ENCODE data around the gene ITGBL1. TPM values are rescaled to one million over a fixed set of nuclear protein-coding genes. Genes with fewer than 3 reads are reported as not detected.

The ITGBL1 gene
- total and polyA plus RNA-seq, 2 of the 13 experiments (the other 11 are each of a cell fraction or from before 2014, with no cell fraction given), result 0.02 TPM; not detected in 1

DNA sequence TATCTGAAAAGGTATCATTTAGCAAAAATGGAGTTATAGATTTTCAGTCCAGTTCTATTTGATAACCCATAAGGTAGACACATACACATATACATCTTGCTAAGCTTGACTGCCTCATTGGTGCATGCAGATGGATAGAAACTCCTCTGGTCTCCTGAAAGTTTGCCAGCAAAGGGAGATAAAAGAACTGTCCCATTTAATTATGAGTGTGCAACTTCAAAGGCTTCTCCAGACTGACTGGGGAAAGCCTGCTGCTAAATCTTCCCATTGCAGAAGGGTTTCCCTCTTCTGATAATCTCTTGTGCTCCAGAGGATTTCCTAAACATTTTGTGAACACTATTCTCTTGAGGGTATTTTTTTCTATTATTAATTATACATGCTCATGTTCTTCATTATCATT, 131.9 kb downstream of the ITGBL1 start:
- no TSS peak for BruUV-seq (replicated peaks)
- no peaks in the 10 kb centered on the region for H3K79me2 ChIP-seq (ENCODE audit: insufficient read depth, low read length)
- no peak overlapping the region for H3K4me2 ChIP-seq (ENCODE audit: low read depth, low read length)
- no peaks in the 10 kb centered on the region for H3K9me3 ChIP-seq (ENCODE audit: low read length)
- no peaks in the 10 kb centered on the region for H3K36me3 ChIP-seq (replicated peaks in 1 of 2; ENCODE audit: control insufficient read depth in 1 of 2, insufficient read depth in 2 of 2, low read length in 2 of 2)
- H3K27me3 ChIP-seq (ENCODE audit: control insufficient read depth in 1 of 2, insufficient read depth in 2 of 2, low read length in 2 of 2), result no peaks in the 10 kb centered on the region
- TF ChIP-seq PTBP1 (IDR thresholded peaks at IDR 0.05; ENCODE audit: low read depth, low read length, poor library complexity, severe bottlenecking), result no peak
- TF ChIP-seq, protein P1, sequence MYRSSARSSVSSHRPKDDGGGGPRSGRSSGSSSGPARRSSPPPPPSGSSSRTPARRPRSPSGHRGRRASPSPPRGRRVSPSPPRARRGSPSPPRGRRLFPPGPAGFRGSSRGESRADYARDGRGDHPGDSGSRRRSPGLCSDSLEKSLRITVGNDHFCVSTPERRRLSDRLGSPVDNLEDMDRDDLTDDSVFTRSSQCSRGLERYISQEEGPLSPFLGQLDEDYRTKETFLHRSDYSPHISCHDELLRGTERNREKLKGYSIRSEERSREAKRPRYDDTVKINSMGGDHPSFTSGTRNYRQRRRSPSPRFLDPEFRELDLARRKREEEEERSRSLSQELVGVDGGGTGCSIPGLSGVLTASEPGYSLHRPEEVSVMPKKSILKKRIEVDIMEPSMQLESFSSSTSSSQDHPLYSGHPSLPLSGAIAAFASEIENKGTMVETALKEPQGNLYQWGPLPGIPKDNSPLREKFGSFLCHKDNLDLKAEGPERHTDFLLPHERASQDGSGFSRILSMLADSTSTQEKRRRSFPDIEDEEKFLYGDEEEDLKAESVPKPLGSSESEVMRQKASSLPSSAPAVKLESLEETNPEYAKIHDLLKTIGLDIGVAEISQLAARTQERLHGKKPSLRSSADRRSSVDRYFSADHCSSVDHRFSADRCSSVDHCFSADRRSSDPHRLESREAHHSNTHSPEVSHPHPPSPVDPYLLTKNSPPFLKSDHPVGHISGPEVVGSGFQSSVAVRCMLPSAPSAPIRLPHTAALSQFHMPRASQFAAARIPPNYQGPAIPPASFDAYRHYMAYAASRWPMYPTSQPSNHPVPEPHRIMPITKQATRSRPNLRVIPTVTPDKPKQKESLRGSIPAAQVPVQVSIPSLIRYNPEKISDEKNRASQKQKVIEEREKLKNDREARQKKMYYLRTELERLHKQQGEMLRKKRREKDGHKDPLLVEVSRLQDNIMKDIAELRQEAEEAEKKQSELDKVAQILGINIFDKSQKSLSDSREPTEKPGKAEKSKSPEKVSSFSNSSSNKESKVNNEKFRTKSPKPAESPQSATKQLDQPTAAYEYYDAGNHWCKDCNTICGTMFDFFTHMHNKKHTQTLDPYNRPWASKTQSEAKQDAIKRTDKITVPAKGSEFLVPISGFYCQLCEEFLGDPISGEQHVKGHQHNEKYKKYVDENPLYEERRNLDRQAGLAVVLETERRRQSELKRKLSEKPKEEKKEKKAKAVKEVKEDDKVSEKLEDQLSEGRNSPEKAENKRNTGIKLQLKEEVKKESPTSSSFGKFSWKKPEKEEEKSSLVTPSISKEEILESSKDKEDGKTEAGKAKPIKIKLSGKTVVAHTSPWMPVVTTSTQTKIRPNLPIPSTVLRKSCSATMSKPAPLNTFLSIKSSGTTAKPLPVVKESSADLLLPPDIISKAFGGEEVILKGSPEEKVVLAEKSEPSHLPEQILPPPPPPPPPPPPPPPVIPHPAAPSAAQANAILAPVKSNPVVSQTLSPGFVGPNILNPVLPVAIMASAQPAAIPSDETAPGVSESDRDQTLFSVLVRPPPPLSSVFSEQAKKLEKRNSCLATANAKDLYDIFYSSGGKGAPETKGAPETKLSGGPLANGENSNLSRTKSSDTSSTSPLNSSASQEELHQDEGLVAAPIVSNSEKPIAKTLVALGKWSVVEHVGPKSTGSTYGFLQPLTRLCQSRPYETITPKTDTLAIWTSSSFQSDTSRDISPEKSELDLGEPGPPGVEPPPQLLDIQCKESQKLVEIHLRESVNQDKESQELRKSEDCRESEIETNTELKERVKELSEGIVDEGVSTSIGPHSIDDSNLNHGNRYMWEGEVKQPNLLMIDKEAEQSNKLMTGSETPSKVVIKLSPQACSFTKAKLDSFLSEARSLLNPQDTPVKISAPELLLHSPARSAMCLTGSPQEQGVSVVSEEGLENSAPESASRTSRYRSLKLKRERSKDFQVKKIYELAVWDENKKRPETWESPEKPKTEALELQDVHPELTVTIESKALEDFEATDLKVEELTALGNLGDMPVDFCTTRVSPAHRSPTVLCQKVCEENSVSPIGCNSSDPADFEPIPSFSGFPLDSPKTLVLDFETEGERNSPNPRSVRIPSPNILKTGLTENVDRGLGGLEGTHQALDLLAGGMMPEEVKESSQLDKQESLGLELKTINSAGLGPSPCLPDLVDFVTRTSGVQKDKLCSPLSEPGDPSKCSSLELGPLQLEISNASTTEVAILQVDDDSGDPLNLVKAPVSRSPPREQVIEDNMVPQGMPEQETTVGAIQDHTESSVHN (CRISPR knock-in tag; IDR thresholded peaks at IDR 0.05), result no peak
- no peak for TF ChIP-seq FLYWCH1 (CRISPR knock-in tag; IDR thresholded peaks at IDR 0.05)
- TF ChIP-seq, protein P2, sequence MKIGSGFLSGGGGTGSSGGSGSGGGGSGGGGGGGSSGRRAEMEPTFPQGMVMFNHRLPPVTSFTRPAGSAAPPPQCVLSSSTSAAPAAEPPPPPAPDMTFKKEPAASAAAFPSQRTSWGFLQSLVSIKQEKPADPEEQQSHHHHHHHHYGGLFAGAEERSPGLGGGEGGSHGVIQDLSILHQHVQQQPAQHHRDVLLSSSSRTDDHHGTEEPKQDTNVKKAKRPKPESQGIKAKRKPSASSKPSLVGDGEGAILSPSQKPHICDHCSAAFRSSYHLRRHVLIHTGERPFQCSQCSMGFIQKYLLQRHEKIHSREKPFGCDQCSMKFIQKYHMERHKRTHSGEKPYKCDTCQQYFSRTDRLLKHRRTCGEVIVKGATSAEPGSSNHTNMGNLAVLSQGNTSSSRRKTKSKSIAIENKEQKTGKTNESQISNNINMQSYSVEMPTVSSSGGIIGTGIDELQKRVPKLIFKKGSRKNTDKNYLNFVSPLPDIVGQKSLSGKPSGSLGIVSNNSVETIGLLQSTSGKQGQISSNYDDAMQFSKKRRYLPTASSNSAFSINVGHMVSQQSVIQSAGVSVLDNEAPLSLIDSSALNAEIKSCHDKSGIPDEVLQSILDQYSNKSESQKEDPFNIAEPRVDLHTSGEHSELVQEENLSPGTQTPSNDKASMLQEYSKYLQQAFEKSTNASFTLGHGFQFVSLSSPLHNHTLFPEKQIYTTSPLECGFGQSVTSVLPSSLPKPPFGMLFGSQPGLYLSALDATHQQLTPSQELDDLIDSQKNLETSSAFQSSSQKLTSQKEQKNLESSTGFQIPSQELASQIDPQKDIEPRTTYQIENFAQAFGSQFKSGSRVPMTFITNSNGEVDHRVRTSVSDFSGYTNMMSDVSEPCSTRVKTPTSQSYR (CRISPR knock-in tag; IDR thresholded peaks at IDR 0.05; ENCODE audit: borderline replicate concordance), result no peak
- TF ChIP-seq KLF13 (CRISPR knock-in tag; IDR thresholded peaks at IDR 0.05), result no peak
- TF ChIP-seq GFI1 (CRISPR knock-in tag; IDR thresholded peaks at IDR 0.05; ENCODE audit: borderline replicate concordance), result no peak
- TF ChIP-seq ZNF317 (CRISPR knock-in tag; IDR thresholded peaks at IDR 0.05), result no peak
- TF ChIP-seq TRIM24 (CRISPR knock-in tag; IDR thresholded peaks at IDR 0.05), result no peak
- no peak for TF ChIP-seq ZNF652 (CRISPR knock-in tag; IDR thresholded peaks at IDR 0.05; ENCODE audit: borderline replicate concordance, low read depth)
- TF ChIP-seq PRPF4 (IDR thresholded peaks at IDR 0.05; ENCODE audit: low read depth, low read length, poor library complexity, severe bottlenecking), result no peak
- TF ChIP-seq ZNF674 (CRISPR knock-in tag; IDR thresholded peaks at IDR 0.05; ENCODE audit: low read depth), result no peak
- no peak for TF ChIP-seq ZNF776 (CRISPR knock-in tag; IDR thresholded peaks at IDR 0.05)
- no peak overlapping the region for H3K9ac ChIP-seq (ENCODE audit: insufficient read depth, low read depth, low read length)
- in situ Hi-C loops (cut with HindIII; ENCODE audit: extremely low pct_ligation_motif_present, low pct_unique_long_range_greater_than_20kb), result no loop called here
- intact Hi-C loops (cut with micrococcal nuclease; ENCODE audit: unreplicated experiment), result no loop called here
- ATAC-seq (no peak), FAIRE-seq (no peak), DNase-seq (ENCODE audit: low spot score) (no peak)
- peaks cover 3% of the 10 kb centered on the region; the same call in 1 of the 2 replicates for H3K4me1 ChIP-seq (ENCODE audit: insufficient read depth, low read length)
- POLR2A ChIA-PET, result no interaction called here
- no peak overlapping the region for H2AFZ ChIP-seq (ENCODE audit: low read length)
- no peak overlapping the region for H3K27ac ChIP-seq (ENCODE audit: extremely low read length, insufficient read depth, low read length)
- CTCF ChIA-PET (ENCODE audit: low intra/inter-chr PET ratio, low total read pairs), result no interaction called here
- no peaks in the 10 kb centered on the region for H4K20me1 ChIP-seq (ENCODE audit: insufficient read depth, low read length)
- H3K4me3 ChIP-seq (replicated peaks in 1 of 3; ENCODE audit: insufficient read depth in 1 of 3, low read depth in 2 of 3, low read length in 3 of 3), result no peak overlapping the region

Measured in HepG2 (cell line).